ENCODE data around the gene PFDN1.

The PFDN1 gene

DNA sequence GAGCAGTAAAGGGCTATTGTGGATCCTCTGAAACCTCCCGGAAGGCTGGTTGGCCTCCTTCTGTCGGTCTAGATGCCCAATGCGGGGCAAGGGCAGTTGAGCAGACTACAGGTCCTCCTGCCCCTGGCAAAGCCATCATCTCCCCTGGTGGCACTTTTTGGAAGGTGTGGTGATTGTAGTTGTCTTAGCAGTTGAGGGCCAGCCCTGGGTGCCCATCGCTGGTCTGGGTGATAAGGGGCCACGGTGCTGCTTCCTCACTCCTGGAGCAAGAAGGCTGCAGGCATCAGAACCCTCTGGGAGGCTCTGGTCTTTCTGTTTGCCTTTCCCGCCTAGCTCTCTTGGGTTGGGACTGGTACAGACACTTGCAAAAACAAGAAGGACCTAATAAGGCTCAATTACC lies 64.1 kb downstream of the PFDN1 start:
- DNase-seq (ENCODE audit: low spot score): no peak

DNA sequence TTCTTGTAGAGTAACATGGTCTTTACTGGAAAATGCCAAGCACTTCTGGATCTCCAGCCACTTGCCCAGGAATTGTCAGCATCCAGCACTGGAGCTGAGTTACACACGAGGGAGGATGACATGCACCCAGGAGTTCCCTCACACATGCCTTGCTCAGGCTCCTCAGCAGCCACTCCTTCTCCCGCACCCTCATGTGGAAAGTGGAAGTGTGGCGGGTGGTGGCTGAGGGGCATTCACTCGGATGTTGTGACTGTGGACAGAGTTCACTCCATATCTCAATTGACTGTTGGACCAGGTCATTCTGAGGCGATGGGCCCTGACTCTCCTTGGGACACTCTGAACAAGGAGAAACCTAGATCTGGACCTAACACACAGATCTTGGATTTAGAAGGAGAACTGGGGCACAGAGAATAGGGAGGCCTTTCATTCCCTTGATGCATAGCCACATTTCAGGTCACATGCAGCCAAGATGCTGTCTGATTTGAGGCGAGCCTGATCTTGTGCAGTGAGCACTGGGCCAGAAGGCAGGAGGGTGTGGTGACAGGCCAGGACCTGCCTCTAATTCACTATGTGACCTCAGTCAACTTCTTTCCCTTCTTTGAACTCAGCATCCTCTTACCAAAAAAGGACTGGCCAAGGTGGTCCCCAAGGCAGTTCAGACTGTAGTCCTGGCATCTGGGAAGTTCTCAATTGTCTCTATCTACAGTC lies 65.9 kb downstream of the PFDN1 start:
- DNase-seq (ENCODE audit: low spot score): no peak

DNA sequence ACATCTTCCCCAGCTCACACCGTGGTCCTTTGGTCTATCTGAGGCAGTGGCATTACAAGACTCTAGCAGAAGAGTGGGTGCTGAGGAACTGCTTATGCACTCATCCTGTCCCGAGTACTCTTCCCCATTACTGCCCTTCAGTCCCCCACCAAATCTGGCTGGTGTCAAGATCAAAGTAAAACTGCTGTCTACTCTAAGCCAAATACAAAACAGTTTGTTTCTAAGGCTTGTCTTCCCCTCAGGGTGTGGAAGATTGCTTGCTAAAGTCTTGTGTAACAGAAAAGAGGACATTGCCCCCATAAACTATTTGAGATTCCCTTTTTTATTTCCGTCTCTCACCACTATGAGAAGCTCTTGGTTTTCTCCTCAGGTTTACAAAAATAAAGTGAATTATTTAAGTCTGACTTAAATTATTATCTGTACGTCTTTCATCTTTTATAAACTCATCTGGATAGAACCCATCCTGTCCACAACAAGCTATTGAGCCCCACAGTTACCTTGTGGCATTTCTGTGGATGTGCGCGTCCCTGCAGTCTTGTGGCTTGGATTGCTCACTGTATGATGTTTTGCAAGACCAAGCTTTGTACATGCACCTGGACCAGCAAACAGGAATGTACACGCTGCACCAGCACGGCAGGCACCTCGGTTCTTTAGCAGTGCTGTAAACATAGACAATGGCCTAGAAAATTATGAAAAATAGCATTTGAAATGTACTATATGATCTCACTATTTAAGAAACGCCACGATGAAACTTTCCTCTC lies 66.9 kb downstream of the PFDN1 start:
- no peak for DNase-seq (ENCODE audit: low spot score)

DNA sequence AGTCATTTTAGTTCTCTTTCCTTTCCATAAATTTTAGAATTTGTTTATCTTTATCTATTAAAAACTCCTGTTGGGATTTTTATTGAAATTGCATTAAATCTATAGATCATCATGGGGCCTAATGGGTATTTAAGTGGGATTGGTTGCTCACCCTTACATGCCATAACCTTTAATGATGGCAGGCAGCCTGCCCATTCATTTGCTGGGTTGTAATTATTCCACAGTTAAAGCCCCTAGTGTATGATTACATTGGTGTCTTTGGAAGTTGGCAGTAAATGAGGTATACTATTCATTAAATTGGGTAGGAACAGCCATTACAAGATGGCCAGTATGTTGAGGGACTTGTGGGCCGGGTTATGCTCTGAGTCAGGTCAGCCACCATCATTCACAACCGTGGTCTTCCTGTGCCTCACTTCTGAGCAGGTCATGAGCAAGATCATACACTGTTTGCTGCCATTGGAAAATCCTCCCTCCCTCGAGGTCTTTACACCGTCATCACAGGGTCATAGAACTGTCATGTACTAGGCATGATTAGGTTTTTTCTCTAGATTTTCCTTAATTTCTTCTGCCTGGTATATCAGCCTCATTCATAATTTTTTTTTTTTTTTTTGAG lies 68.4 kb downstream of the PFDN1 start:
- no peak for DNase-seq (ENCODE audit: low spot score)

DNA sequence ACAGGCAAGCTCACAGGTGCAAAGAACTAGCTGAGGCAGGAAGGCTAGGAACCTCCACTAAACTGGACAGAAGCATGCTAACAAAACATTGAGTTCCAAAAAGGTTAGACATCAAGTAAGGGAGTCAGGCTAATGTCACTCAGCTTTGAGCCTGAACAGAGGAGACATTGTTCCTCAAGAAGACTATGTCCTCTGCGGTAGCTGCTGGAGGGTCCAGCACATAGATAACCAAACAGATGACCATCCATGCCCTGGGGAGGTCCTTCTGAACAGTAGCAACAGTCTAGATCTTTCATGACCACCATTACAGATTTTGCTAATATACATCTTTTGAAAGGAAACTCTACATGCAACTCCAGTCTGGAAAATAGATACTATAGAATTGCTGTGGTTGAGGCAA lies 70.2 kb downstream of the PFDN1 start:
- no peak for DNase-seq (ENCODE audit: low spot score)

DNA sequence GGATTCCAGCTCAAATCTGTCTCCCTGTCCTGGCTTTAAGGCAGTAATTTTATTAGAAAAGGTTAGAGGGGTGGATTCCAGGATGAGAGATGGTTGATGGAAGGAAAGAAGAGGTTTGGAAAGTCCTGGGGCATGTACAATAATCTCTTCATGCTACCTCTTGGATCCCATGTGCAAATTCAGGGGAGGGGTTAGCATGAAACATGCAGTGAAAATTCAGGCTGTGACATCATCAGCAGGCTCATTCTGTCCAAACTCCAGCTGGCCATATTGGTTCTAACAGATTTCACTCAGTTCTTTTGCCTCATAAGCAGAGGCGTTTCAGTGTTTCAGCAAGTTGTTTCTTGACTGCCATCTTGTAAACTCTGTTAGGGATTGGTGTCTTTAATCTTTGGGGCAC lies 72.5 kb downstream of the PFDN1 start:
- no peak for DNase-seq (ENCODE audit: low spot score)

DNA sequence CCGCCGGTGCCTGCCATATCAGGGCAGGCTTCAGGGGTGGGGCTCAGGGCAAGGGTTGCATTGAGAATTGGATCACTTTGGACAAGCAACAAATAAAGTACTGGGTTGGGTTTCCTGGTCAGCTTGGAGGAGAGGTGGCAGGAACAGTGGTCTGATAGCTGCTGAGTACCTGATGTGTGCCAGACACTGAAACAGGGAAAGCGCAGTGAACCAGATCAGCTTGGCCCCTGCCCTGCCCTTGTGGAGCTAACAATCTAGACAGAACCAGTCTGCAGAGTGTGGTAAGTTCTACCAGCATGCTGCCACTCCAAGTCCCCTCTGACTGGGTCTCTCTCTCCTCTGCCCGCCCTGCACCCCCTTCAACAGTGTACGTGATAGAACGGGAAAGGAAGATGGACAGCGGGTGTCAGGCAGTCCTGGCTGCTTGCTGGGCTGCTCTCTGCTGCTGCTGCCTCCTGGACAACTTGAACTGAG lies 74.5 kb downstream of the PFDN1 start:
- DNase-seq (ENCODE audit: low spot score): no peak

DNA sequence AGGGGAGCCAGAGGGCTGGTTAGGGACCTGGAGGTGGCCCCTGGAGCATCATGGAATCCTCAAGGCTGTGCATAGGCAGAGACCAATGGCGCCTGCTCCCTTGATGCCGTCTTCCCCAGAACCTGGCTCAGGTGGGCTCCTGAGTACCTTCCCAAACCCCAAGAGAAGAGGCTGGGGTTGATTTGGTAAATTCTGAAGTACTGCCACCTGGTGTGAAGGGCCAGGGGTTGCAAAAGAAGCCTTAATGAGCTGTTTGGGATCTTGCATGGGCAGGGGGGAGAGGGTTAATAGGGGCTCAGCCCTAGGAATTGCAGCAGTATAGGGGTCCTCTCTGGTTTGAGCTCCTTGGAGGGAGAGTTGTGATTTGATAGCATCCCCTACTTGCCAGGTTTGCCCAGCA lies 75.9 kb downstream of the PFDN1 start:
- no peak for DNase-seq (ENCODE audit: low spot score)

DNA sequence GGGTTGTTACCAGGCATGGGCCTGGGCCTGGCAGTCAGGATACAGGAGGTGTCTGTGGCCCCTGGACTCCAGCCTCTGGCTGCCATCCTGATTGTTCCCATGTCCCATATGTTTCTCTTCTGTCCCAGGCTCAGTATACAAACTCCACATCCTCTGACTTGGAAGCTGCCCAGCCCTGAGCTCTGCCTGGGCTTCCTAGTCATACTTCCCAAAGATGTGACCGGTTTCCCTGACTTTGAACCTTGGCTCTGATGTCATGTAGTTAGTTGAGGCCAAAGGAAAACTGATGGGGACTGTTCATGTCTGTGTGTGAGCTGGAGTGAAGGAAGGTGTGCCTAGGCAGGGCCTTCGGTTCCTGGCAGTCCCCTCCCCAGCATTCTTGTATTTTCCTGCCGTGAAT lies 77.5 kb downstream of the PFDN1 start:
- DNase-seq (ENCODE audit: low spot score): no peak

DNA sequence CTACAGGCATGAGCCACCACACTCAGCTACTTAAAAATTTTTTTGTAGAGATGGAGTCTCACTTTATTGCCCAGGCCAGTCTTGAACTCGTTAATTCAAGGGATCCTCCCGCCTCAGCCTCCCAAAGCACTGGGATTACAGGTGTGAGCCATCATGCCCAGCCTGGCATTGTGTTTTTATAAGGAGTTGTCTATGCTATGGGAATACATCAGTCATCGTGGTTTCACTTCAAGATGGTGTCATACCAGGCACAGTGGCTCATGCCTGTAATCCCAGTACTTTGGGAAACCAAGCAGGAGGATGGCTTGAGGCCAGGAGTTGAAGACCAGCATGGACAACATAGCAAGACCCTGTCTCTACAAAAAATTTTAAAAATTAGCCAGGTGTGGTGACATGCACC lies 78.2 kb downstream of the PFDN1 start:
- DNase-seq (ENCODE audit: low spot score): no peak

DNA sequence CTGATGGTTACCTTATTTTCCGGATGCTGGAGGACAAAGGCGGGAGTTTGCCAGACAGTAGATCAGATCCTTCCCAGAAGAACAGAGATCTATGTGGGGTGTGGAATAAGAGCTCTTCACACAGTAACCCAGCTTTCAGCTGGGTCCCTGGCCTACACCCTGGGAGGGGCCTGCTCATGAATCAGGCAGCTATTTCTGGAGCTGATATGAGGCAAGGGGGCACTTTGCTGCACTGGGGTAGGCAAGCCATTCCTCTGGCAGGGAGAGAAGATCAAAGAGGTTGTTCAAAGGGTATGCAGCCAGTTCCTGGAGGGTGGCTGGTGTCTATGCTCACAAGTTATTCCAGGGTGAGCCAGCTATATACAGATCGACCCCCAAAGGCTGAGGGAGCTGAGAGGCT lies 79.3 kb downstream of the PFDN1 start:
- DNase-seq (ENCODE audit: low spot score): no peak

DNA sequence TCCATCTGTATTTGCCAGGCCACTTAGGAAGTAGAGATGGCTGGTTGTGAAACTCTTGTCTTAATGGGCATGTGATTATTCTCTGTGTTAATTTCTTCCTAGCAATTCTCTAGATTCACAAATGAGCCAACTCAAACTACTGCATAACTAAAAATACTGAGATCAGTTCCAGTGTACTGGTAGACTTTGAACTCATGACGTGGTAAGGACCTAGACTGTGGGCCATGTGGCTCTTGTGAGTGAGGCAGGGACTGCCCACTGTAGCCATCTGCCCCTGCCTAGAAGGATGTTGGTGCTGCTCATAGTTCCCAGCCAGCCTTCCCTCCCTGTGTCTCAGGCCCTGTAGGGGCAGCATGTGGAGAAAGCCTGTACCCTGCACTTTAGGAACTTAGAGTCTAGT lies 80.5 kb downstream of the PFDN1 start:
- no peak for DNase-seq (ENCODE audit: low spot score)

DNA sequence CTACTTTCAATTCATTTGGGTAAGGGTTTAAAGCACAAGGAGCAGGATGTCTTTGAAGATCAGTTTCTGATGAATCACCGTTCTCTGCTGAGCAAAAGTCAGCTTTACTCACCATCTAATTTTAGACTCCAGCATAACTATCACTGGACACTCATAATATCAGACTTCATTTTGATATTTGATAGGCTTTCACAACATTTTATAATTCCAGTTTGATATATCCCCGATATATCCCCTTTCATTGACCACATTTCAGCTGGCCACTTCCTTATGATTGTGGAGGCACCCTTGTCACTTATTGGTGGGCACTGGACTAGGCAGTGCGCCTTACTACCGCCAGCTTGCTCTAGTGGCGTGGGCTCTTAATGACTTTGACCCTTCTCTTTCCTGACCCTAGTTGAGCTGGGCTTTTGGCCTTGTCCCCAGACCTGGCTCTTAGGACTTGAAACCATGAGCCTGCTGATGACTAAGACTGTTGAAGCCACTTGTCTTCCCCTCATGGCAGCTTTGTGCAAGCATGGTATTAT lies 81.1 kb downstream of the PFDN1 start:
- no peak for DNase-seq (ENCODE audit: low spot score)

DNA sequence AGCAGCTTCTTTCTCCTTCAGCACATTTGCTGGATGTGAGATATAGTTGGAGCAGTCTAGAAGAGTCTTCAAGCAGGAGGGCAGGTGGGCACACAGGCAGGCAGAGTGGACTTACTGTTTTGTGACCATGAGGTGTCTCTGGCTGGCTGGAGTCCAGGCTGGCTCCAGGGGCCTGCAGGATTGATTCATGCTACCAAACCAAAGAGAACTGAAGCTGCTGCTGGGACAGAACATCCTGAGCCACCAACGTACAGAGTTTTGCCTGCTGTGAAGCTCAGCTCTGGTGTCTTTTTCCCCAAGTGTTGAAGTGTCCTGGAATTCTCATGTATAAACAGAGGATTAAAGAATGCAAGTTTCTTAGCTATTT lies 82.2 kb downstream of the PFDN1 start:
- DNase-seq (ENCODE audit: low spot score): no peak

DNA sequence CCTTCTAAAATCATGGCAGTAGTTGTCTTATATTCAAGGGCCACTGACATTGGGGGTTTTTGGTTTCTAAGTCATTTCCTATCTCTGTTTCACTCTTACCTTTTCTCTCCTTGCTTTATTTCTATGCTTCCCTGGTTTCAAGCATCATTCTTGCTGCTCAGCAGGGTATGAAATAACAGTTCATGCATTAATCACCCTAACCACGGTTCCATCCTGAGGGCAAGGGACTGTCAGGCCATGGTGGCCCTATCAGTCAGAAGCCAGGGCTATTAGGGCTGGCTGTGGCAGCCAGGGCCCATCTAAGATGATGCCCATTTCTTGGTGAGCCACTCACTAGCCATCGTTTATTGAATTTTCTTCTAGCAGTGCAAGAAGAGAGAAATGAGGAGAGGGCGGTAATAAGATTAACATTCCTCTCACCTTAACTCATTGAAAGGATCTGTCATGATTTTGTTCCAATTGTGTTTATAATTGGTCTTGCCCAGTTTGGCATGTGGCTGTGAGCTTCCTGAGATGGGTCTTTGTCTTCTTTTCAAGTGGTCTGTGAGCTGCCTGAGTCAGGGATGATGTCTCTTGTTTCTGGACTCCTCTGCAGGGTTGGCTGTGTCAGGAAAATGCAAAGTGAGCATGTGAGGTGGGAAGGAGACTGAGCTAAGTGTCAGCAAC lies 82.7 kb downstream of the PFDN1 start:
- no peak for DNase-seq (ENCODE audit: low spot score)

DNA sequence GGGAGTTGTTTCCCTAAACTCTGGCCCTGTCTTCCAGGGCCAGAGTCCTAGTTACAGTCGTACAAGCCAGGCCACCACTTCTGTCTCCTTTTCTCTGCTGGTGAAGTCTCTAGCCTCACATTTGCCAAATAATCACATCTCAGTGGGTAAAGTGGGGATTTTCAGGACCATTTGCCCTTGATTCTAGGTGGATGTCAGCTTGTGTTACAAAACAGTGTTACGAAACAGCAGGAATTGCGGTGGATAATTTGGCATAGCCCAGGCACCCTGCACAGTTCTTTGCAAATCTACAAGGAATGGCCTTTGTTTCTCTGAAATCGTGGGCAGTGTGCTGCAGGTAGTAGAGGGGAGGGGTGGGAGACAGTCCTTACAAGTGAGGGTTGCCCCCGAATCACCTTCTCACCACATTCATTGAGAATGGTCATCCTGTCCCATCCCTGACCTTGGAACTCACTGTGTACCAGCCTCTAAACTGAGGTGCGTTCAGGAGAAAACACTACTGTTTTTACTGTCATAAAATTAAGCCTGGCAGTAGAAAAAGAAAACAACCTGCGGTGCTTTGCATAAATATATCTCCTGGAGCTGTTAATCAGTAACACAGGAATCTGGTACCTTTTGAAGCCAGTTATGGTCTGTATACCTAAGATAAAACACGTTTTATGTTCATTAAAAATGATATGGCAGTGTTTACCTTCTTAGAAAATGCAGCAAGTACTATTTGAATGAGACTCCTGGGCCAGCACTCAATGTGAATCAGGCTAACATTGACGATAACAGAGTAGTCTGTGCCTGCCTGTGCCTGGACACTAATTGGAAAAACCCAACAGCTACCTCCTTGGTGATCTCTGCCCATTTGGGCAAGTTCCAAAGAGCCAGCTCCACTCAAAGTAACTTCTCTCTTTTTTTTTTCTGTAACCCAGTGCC lies 83.6 kb downstream of the PFDN1 start:
- DNase-seq (ENCODE audit: low spot score): peak; percentile 43

DNA sequence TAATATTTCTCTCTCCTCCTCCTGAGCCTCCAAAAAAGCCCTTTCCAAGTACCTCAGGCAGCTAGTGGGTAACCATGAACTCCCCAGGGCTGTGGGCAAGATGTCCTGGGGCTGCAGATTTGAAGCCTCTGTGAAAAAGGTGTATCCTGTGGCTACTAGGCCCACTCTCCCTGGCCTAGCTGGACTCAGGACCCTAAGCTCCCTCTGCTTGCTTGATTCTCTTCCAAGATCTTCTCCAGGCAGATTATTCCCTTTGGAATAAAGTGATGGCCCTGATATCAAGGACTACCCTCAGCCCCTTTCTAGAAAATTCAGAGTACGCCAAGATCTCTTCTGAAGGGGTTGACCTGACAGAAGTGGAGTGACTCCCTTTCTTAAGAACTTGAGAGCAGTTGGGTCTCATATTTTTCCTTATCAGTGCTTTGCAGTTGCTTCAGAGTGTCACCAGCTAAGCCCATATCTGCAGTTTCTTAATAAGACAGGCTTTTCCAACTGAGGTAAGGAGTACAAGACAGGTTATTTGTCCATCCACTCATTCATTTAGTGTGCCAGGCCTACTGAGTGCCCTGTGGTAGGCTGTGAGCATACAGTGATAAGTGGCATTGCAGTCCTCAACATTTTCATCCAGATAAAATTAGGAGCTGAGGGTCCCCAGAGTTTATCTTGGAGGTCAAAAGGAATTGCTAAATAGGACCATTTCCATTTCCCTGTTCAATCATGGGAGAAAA lies 85.4 kb downstream of the PFDN1 start:
- DNase-seq (ENCODE audit: low spot score): no peak

DNA sequence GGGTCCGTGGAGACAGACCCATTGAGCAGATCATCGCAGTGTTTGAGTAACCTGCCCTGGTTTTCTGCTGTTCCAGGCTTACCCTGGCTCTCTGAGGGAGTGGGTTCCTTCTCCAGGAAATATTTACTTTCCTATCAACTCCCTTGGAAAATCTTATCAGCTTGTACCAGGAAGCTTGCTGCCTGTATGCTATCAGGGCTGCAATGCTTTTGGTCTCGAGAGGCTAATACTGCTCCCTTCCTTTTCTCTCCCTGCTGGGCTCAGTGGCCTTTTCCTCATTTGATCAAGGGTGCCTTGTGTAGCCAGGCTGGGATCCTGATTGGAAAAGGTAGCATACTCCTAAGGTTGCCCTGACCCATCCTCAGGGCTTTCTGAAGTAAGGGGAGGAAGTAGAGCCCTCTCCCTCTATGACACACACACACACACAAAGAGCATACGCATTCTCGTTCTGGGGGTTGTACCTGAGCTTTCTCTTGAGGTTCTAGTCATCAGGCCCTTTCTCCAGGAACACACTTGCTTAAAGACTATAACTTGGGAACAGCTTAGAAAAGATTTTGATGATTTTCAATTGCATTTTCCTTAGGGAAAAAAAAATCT lies 86.3 kb downstream of the PFDN1 start:
- DNase-seq (ENCODE audit: low spot score): peak; percentile 40

DNA sequence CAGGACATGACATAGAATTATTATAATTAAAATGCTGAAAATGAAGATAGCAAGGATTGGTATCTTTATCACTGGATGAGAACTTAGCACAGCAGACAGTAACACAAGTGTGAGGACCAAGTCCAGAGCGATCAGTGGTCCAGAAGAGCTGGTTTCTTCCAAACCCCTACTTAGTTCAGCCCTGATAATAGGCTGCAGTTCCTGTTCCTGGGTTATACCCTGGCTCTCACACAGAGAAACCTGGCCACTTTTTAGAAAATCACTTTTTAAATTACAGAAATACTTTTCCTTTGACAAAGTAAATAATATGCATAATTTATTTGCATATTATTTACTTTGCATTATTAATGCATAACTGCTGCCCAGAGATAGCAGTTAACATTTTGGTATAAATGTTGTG lies 87.6 kb downstream of the PFDN1 start:
- no peak for DNase-seq (ENCODE audit: low spot score)

DNA sequence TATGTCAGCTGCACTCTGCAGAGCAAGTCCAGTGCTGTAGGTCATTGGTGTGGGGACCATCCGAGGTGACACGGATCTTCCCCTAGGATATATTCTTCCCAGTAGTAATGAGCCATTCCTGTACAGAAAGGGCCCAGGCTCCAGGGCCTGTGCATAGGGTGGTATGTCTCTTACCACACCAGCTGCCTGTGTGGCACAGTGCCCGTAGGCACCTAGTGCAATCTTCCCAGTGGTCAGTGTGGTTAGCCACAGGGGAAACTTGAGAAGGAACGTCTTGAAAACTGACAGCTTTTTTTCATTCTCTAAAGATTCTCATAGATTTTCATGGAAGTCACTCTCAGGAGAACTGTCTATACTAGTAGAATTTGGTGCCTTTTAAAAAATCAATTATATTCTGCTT lies 88.1 kb downstream of the PFDN1 start:
- no peak for DNase-seq (ENCODE audit: low spot score)
